ENCODE data around the gene STK32B.
A peak's percentile ranks its signal among the peaks of the same experiment; 100 is the strongest.

The STK32B gene

DNA sequence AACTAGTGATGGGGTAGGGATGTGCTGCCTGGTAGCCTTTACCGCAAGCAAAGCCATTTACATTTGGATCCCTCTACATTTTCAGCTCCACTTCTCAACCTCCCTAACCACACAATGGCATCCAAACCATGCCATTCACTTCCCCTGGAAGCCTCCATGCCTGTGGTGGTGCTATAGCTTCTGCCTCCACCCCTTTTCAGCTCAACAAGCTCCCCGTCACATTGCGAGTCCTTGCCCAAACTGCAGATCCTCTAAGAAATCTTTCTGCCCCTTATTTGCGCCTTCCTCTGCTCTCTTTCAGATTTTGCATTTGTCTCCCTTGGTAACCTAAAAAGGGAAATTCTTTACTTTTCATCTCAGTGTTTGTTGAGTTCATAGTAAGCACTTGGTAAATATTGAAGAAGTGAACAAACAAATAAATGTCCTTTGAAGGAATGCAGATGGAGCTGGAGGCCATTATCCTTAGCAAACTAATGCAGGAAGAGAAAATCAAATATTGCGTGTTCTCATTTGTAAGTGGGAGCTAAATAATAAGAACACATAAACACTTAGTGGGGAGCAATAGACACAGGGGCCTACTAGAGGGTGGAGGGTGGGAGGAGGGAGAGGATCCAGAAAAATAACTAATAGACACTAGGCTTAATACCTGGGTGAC, 38.9 kb upstream of the STK32B start:
- TF ChIP-seq ZFX (IDR thresholded peaks at IDR 0.05) (no peak), CTCF (conservative IDR thresholded peaks at IDR 0.05) (no peak)
- H3K27ac ChIP-seq = no peak overlapping the region

- no peak for TF ChIP-seq ZFX (IDR thresholded peaks at IDR 0.05)
- TF ChIP-seq CTCF (conservative IDR thresholded peaks at IDR 0.05) = no peak
These were observed 38.3 kb upstream of the STK32B start for GRCh38 chr4:5012958-5013357.

GRCh38 chr4:5014007-5014682, 37.1 kb upstream of the STK32B start:
- H3K27ac ChIP-seq = no peak overlapping the region
- TF ChIP-seq CTCF (conservative IDR thresholded peaks at IDR 0.05) (no peak), ZFX (IDR thresholded peaks at IDR 0.05) (no peak)

More at GRCh38 chr4:5012958-5013357, 38.3 kb upstream of the STK32B start:
- H3K27ac ChIP-seq = no peak overlapping the region

DNA sequence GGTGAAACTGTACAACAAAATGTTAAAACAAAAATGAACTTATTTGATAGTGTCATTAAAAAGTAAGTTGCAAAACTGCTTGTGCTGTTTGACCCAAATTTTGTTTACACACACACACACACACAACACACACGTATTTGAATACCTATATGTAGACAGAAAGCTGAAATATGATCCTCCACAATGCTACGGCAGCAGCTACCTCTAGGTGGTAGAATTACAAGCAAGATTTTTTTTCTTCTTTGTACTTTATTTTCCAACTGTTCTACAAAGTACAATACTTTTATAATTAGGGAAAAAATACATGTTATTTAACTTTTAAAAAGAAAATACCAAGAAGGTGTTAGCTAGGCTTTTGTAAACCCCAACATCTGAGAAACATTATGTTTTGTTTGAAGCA, 33.2 kb upstream of the STK32B start:
- no peak overlapping the region for H3K27ac ChIP-seq
- TF ChIP-seq CTCF (conservative IDR thresholded peaks at IDR 0.05) (peak; percentile 42), ZFX (IDR thresholded peaks at IDR 0.05) (no peak)

DNA sequence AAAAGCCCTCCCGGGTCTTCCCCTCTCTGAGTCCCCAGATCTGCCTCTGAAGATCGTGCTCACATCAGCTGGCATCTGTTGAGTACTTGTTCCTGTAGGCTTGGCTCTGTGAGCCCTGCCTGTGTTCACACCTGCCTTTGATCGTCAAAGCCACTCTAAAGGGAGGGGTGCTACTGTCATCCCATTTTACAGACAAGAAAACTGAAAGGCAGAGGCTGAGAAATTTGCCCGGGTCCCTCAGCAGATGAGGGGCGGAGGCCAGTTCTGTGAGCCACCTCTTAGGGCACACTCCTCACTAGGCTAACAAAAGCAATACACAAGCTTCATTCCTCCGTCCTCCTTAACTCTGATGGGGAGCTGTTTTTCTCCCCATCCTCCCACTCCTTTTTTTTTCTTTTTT, 32.7 kb upstream of the STK32B start:
- TF ChIP-seq CTCF (conservative IDR thresholded peaks at IDR 0.05) (no peak), ZFX (IDR thresholded peaks at IDR 0.05) (no peak)
- H3K27ac ChIP-seq = no peak overlapping the region

GRCh38 chr4:5019274-5019673, 32.0 kb upstream of the STK32B start, which contains the start of gene CYTL1:
CYTL1 (minus strand) TSS chr4:5019458; CDS start chr4:5019445, 13 bp downstream.
- H3K27ac ChIP-seq = no peak within 1 kb of the TSS
- TF ChIP-seq CTCF (conservative IDR thresholded peaks at IDR 0.05) (no peak), ZFX (IDR thresholded peaks at IDR 0.05) (no peak)

DNA sequence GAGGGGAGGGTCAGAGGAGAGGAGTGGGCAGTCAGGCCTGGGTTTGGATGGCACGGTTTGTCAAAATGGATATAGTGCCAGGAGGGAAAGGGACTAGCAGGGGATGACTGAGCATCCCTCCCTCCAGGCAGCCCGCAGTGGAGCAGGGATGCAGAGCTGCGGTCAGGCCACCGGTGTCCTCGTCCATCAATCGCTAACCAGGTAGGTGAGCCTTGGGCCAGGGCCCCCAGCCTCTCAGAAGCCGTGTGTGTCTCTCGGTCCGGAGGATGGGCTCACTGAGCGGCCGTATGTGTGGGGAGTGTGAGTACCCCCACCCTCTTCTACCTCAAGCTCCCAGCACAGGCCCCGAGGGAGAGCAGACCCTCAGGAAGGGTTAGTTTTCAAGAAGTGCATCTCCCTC, 31.5 kb upstream of the STK32B start:
- no peak overlapping the region for H3K27ac ChIP-seq
- no peak for TF ChIP-seq CTCF (conservative IDR thresholded peaks at IDR 0.05)
- no peak for TF ChIP-seq ZFX (IDR thresholded peaks at IDR 0.05)

All from C4-2B (cell line).